ENCODE data around the gene GPR183.

The GPR183 gene

GRCh38 chr13:99339230-99339721 lies 32.1 kb upstream of the GPR183 start:
- no peak for DNase-seq

- DNase-seq, result no peak
Measured at GRCh38 chr13:99335603-99336002, 28.4 kb upstream of the GPR183 start.

- DNase-seq, result no peak
Measured at GRCh38 chr13:99335087-99335486, 27.9 kb upstream of the GPR183 start.

GRCh38 chr13:99334221-99334620 lies 27.0 kb upstream of the GPR183 start:
- no peak for DNase-seq

GRCh38 chr13:99332456-99332855 lies 25.3 kb upstream of the GPR183 start:
- no peak for DNase-seq

- peak; percentile 18 for DNase-seq
Measured at GRCh38 chr13:99331881-99332293, 24.7 kb upstream of the GPR183 start.

GRCh38 chr13:99330942-99331341 lies 23.7 kb upstream of the GPR183 start:
- DNase-seq, result no peak

- DNase-seq, result no peak
Measured at GRCh38 chr13:99329477-99329876, 22.3 kb upstream of the GPR183 start.

- no peak for DNase-seq
Measured at GRCh38 chr13:99327761-99328160, 20.6 kb upstream of the GPR183 start.

GRCh38 chr13:99327126-99327525 lies 19.9 kb upstream of the GPR183 start:
- DNase-seq, result no peak

GRCh38 chr13:99326012-99326411 lies 18.8 kb upstream of the GPR183 start:
- DNase-seq, result no peak

- DNase-seq, result no peak
Measured at GRCh38 chr13:99323488-99323887, 16.3 kb upstream of the GPR183 start.

GRCh38 chr13:99322297-99323103 lies 15.3 kb upstream of the GPR183 start:
- no peak for DNase-seq

GRCh38 chr13:99321709-99322108 lies 14.5 kb upstream of the GPR183 start:
- DNase-seq, result no peak

GRCh38 chr13:99320693-99321481 lies 13.7 kb upstream of the GPR183 start:
- DNase-seq, result no peak

GRCh38 chr13:99316657-99317256 lies 9.6 kb upstream of the GPR183 start:
- no peak for DNase-seq

GRCh38 chr13:99316224-99316623 lies 9.0 kb upstream of the GPR183 start:
- no peak for DNase-seq

- no peak for DNase-seq
Measured at GRCh38 chr13:99315186-99315585, 8.0 kb upstream of the GPR183 start.

- DNase-seq, result no peak
Measured at GRCh38 chr13:99314640-99315176, 7.5 kb upstream of the GPR183 start.

GRCh38 chr13:99313941-99314340 lies 6.7 kb upstream of the GPR183 start:
- DNase-seq, result no peak

GRCh38 chr13:99313501-99313900 lies 6.3 kb upstream of the GPR183 start:
- no peak for DNase-seq

GRCh38 chr13:99312493-99312883 lies 5.3 kb upstream of the GPR183 start:
- no peak for DNase-seq

- no peak for DNase-seq
Measured at GRCh38 chr13:99311748-99312492, 4.7 kb upstream of the GPR183 start.
